ENCODE results near the gene ANXA2R.

ANXA2R gene

DNA sequence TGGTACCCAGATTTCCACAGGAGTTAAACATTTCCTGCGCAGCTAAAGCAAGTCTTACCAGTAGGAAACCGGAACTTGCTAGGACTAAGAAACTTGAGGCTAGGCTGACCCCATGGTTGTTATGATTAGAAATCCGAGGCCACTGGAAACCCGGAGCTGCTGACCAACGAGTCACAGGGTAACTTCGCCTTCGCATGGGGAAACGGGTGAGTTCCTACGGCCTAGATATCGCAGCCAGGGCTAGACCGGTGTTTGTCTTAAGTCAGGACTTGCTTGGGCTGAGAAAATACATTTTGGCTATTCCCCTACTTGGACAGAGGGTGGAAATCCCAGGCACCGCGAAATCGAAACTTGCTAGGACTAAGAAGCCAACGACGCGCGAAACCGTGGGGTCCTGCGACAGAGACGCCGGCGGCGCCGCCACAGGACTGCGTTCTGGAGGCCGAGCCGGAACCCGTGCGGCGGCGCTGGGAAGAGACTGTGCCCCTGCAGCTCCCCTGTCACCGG, 1.6 kb upstream of the ANXA2R start:
- H2AFZ ChIP-seq (ENCODE audit: low read depth, low read length), result peak overlapping the region; percentile 78
- peak overlapping the region; percentile 52 to 71 for H3K4me3 ChIP-seq (ENCODE audit: low read depth in 1 of 2, low read length in 2 of 2)
- H3K4me2 ChIP-seq (ENCODE audit: insufficient read depth, low read length), result peak overlapping the region; percentile 82
- peaks cover 32% of the 10 kb centered on the region for H3K4me1 ChIP-seq (ENCODE audit: insufficient read depth, low read length)
- H3K79me2 ChIP-seq (ENCODE audit: insufficient read depth, low read length), result peaks cover 90% of the 10 kb centered on the region
- H3K9me3 ChIP-seq (ENCODE audit: insufficient read depth, low read length, severe bottlenecking), result no peaks in the 10 kb centered on the region
- no peak for TF ChIP-seq EZH2 (IDR thresholded peaks at IDR 0.05; ENCODE audit: borderline replicate concordance, low read depth, low read length, severe bottlenecking)
- TF ChIP-seq, protein P1, sequence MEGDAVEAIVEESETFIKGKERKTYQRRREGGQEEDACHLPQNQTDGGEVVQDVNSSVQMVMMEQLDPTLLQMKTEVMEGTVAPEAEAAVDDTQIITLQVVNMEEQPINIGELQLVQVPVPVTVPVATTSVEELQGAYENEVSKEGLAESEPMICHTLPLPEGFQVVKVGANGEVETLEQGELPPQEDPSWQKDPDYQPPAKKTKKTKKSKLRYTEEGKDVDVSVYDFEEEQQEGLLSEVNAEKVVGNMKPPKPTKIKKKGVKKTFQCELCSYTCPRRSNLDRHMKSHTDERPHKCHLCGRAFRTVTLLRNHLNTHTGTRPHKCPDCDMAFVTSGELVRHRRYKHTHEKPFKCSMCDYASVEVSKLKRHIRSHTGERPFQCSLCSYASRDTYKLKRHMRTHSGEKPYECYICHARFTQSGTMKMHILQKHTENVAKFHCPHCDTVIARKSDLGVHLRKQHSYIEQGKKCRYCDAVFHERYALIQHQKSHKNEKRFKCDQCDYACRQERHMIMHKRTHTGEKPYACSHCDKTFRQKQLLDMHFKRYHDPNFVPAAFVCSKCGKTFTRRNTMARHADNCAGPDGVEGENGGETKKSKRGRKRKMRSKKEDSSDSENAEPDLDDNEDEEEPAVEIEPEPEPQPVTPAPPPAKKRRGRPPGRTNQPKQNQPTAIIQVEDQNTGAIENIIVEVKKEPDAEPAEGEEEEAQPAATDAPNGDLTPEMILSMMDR (IDR thresholded peaks at IDR 0.05; ENCODE audit: borderline replicate concordance, extremely low read depth, low read length, poor library complexity, severe bottlenecking), result no peak
- H3K9ac ChIP-seq (ENCODE audit: low read depth, low read length), result peak overlapping the region; percentile 90
- H4K20me1 ChIP-seq (ENCODE audit: insufficient read depth, low read length), result peaks cover 5% of the 10 kb centered on the region; the same call in 1 of the 2 replicates
- peaks cover 7% of the 10 kb centered on the region; the same call in 1 of the 2 replicates for H3K36me3 ChIP-seq (ENCODE audit: insufficient read depth, low read length)
- peak overlapping the region; percentile 100 for H3K27ac ChIP-seq (ENCODE audit: low read length)
- H3K27me3 ChIP-seq (ENCODE audit: insufficient read depth, low read length, poor library complexity), result no peaks in the 10 kb centered on the region
- ATAC-seq (ENCODE audit: insufficient read depth, low read depth), result peak; percentile 23
- no peak for DNase-seq

DNA sequence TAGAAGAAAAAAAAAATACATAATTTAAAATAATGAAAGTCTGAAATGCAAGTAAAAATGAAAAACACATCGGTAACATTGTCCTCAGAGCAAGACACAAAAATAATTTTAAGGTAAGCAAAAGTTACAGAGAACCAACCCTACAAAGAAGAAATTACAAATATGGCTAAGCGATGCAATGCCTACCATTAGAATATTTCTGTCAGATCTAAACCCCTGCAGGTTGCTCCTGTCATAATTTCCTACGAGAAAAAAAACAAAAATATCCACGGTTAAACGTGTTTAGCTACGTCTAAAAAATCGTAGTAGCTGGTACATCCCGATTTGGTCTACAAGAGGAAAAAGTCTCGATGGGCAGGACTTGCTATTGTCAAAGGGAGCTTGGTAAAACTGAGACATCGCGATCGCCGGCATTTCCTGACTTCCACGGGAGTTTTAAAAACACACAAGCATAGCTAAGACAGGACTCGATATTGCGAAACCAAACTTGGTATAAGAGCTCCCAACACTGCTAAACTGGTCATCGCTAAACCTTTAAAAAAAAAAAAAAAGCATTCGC, 1.1 kb upstream of the ANXA2R start:
- H2AFZ ChIP-seq (ENCODE audit: low read depth, low read length), result peak overlapping the region; percentile 22; the same call in 1 of the 2 replicates
- H3K4me3 ChIP-seq (ENCODE audit: low read depth in 1 of 2, low read length in 2 of 2), result peak overlapping the region; percentile 52 to 71
- peaks cover 91% of the 10 kb centered on the region for H3K79me2 ChIP-seq (ENCODE audit: insufficient read depth, low read length)
- H3K9ac ChIP-seq (ENCODE audit: low read depth, low read length), result peak overlapping the region; percentile 90
- H3K27ac ChIP-seq (ENCODE audit: low read length), result peak overlapping the region; percentile 100
- peaks cover 5% of the 10 kb centered on the region; the same call in 1 of the 2 replicates for H4K20me1 ChIP-seq (ENCODE audit: insufficient read depth, low read length)
- peaks cover 37% of the 10 kb centered on the region for H3K4me1 ChIP-seq (ENCODE audit: insufficient read depth, low read length)
- no peaks in the 10 kb centered on the region for H3K9me3 ChIP-seq (ENCODE audit: insufficient read depth, low read length, severe bottlenecking)
- H3K4me2 ChIP-seq (ENCODE audit: insufficient read depth, low read length), result peak overlapping the region; percentile 82
- TF ChIP-seq, protein P1 (IDR thresholded peaks at IDR 0.05; ENCODE audit: borderline replicate concordance, extremely low read depth, low read length, poor library complexity, severe bottlenecking), result no peak
- TF ChIP-seq EZH2 (IDR thresholded peaks at IDR 0.05; ENCODE audit: borderline replicate concordance, low read depth, low read length, severe bottlenecking), result no peak
- peak; percentile 75 for DNase-seq
- ATAC-seq (ENCODE audit: insufficient read depth, low read depth), result no peak
- peaks cover 7% of the 10 kb centered on the region; the same call in 1 of the 2 replicates for H3K36me3 ChIP-seq (ENCODE audit: insufficient read depth, low read length)
- H3K27me3 ChIP-seq (ENCODE audit: insufficient read depth, low read length, poor library complexity), result no peaks in the 10 kb centered on the region

DNA sequence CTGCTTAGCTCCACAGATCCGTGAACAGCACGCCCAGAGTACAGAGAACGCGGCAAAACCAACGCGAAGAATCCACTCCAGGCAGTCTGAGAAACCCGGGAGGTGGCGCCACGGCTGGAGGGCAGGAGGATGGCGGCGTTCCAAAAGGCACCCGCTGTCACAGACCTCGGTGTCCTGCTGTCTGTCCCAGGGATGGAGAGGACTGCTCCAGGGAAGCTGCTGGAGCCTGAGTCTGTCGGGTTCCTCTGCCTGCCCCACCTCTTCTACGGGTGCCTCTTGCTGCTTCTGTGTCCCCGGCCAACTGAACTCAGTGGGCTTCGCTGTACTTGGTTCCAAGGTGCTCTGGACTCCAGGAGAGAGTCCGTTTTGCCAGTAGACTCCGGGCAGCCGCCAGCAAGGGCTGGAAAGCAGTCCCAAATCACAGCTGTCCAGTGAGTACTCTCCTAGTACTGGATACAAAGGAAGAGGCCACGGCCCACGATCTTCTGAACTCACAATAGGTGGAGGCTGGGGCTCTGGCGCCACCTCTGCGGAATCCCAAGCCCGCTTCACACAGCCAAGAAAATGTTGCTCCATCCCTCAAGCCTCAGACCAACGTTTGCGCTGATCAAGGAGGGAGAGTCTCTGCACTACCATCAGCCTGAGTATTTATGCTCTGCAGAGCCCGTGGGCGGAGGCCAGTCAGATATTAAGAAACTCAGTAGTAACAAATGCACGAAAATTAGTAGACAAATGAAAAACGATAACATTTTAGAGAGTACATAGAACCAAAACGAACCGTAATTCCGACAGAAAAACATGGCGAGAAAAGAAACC, 440 bp downstream of the ANXA2R start:
- TF ChIP-seq, protein P1 (IDR thresholded peaks at IDR 0.05; ENCODE audit: borderline replicate concordance, extremely low read depth, low read length, poor library complexity, severe bottlenecking), result peak; percentile 54
- no peak for TF ChIP-seq EZH2 (IDR thresholded peaks at IDR 0.05; ENCODE audit: borderline replicate concordance, low read depth, low read length, severe bottlenecking)
- Histone ChIP-seq H3K9me3 (ENCODE audit: insufficient read depth, low read length, severe bottlenecking) (no peaks in the 10 kb centered on the region), H3K4me3 (ENCODE audit: low read depth in 1 of 2, low read length in 2 of 2) (peak overlapping the region; percentile 42 to 71), H4K20me1 (ENCODE audit: insufficient read depth, low read length) (peaks cover 5% of the 10 kb centered on the region; the same call in 1 of the 2 replicates), H3K27ac (ENCODE audit: low read length) (peak overlapping the region; percentile 100), H3K79me2 (ENCODE audit: insufficient read depth, low read length) (peaks cover 92% of the 10 kb centered on the region), H3K9ac (ENCODE audit: low read depth, low read length) (peak overlapping the region; percentile 90), H3K36me3 (ENCODE audit: insufficient read depth, low read length) (peaks cover 7% of the 10 kb centered on the region; the same call in 1 of the 2 replicates), H3K4me2 (ENCODE audit: insufficient read depth, low read length) (peak overlapping the region; percentile 82), H3K27me3 (ENCODE audit: insufficient read depth, low read length, poor library complexity) (no peaks in the 10 kb centered on the region), H2AFZ (ENCODE audit: low read depth, low read length) (peak overlapping the region; percentile 42), H3K4me1 (ENCODE audit: insufficient read depth, low read length) (peaks cover 45% of the 10 kb centered on the region)
- peak; percentile 77 for DNase-seq
- ATAC-seq (ENCODE audit: insufficient read depth, low read depth), result peak; percentile 10
